MCF 10A (cell line): ENCODE data around the gene ACOXL. TPM values are rescaled to one million over a fixed set of nuclear protein-coding genes. Genes with fewer than 3 reads are reported as not detected.

Source experiments
- BruUV-seq: library from RNA; stranded (reverse); fragments of 400-500 nt; replicated peaks from 2 replicates; lab custom pipeline; 2021; lab: Mats Ljungman, UMichigan
- CTCF ChIA-PET: fragments of 300-600 bp; sonication (Branson Sonifier 250); formaldehyde crosslinking; extraction: SDS; loops from one replicate; lab custom pipeline; 2021; ENCODE audit warnings: antibody characterized with exemption, inconsistent platforms; lab: Yijun Ruan, JAX
- POLR2A ChIA-PET: fragments of 300-600, 350-650 bp; sonication (Branson Sonifier 250); formaldehyde crosslinking; extraction: SDS; loops from one replicate; lab custom pipeline; 2020; ENCODE audit warnings: antibody characterized with exemption, inconsistent platforms; lab: Yijun Ruan, JAX
- DNase-seq: peaks from one replicate; pipeline ENCODE4 v3.0.0-alpha.2; 2018; ENCODE audit not compliant: unreplicated experiment
- H3K27ac Mint-ChIP-seq: one replicate; pipeline ENCODE4 v1.8.0; 2022; ENCODE audit warnings: mild to moderate bottlenecking, low read depth, mixed read lengths; ENCODE audit not compliant: unreplicated experiment
- H3K27me3 Mint-ChIP-seq: one replicate; pipeline ENCODE4 v1.8.0; 2022; ENCODE audit warnings: mixed read lengths; ENCODE audit not compliant: insufficient read depth, unreplicated experiment
- H3K36me3 Mint-ChIP-seq: one replicate; pipeline ENCODE4 v1.8.0; 2022; ENCODE audit warnings: mild to moderate bottlenecking, moderate library complexity, mixed read lengths; ENCODE audit not compliant: insufficient read depth, unreplicated experiment
- H3K4me1 Mint-ChIP-seq: one replicate; pipeline ENCODE4 v1.8.0; 2022; ENCODE audit warnings: mixed read lengths; ENCODE audit not compliant: insufficient read depth, unreplicated experiment
- H3K4me3 Mint-ChIP-seq: one replicate; pipeline ENCODE4 v1.8.0; 2022; ENCODE audit warnings: mild to moderate bottlenecking, moderate library complexity, mixed read lengths; ENCODE audit not compliant: unreplicated experiment
- H3K9me3 Mint-ChIP-seq: one replicate; pipeline ENCODE4 v1.8.0; 2022; ENCODE audit warnings: mixed read lengths; ENCODE audit not compliant: unreplicated experiment
- CTCF ChIP-seq: fragments of 200-600 bp; IDR thresholded peaks from one replicate; pipeline ENCODE4 v1.8.0; 2022; ENCODE audit warnings: antibody characterized with exemption, mild to moderate bottlenecking; ENCODE audit not compliant: unreplicated experiment
- intact Hi-C: fragments of 100-400 bp; cut with micrococcal nuclease; formaldehyde crosslinking; loops from 2 replicates; pipeline ENCODE4 v1.14.1; 2022
- total RNA-seq: library from RNA; stranded (reverse); gene quantifications from 2 replicates; pipeline ENCODE4 v1.2.3, GENCODE V29; 2022

Gene ACOXL
- total RNA-seq, 1 experiment from 2014 or later = not detected

GRCh38 chr2:111139637-111140317 is 407.4 kb downstream of the ACOXL start:
- DNase-seq = peak; percentile 77
- H3K27ac Mint-ChIP-seq = peak overlapping the region; percentile 42
- H3K9me3 Mint-ChIP-seq = no peaks in the 10 kb centered on the region
- no peaks in the 10 kb centered on the region for H3K27me3 Mint-ChIP-seq
- CTCF ChIA-PET = interaction anchor here (0.6 to 1.3 kb wide), 4 partner anchors 14 to 99 kb away, joined by 3 to 4 read pairs (median 3); no protein-coding TSS in a partner anchor
- H3K4me3 Mint-ChIP-seq = no peak overlapping the region
- BruUV-seq = no TSS peak
- peaks cover 21% of the 10 kb centered on the region for H3K4me1 Mint-ChIP-seq
- no peak for TF ChIP-seq CTCF
- POLR2A ChIA-PET = interaction anchor here (0.7 to 4.7 kb wide), 9 partner anchors 9 to 43 kb away, joined by 3 to 25 read pairs (median 5); partner anchors contain the start of gene BCL2L11
- H3K36me3 Mint-ChIP-seq = peaks cover 59% of the 10 kb centered on the region
- intact Hi-C loops = no loop called here

- no TSS peak for BruUV-seq
- Mint-ChIP-seq H3K4me1 (peaks cover 21% of the 10 kb centered on the region), H3K36me3 (peaks cover 59% of the 10 kb centered on the region), H3K4me3 (no peak overlapping the region), H3K9me3 (no peaks in the 10 kb centered on the region), H3K27ac (no peak overlapping the region), H3K27me3 (no peaks in the 10 kb centered on the region)
- DNase-seq = peak; percentile 58
- no peak for TF ChIP-seq CTCF
- ChIA-PET CTCF (interaction anchor here (0.8 kb wide), 1 partner anchor 98 kb away, joined by 3 read pairs; no protein-coding TSS in a partner anchor), POLR2A (interaction anchor here (0.7 to 4.7 kb wide), 5 partner anchors 7 to 20 kb away, joined by 3 to 25 read pairs (median 6); partner anchors contain the start of gene BCL2L11)
- intact Hi-C loops = no loop called here
Measured at GRCh38 chr2:111140815-111141214, 408.4 kb downstream of the ACOXL start.

GRCh38 chr2:111142101-111142500 is 409.7 kb downstream of the ACOXL start:
- intact Hi-C loops = no loop called here
- no peaks in the 10 kb centered on the region for H3K27me3 Mint-ChIP-seq
- BruUV-seq = no TSS peak
- CTCF ChIA-PET = no interaction called here
- no peak overlapping the region for H3K27ac Mint-ChIP-seq
- DNase-seq = no peak
- peaks cover 20% of the 10 kb centered on the region for H3K4me1 Mint-ChIP-seq
- POLR2A ChIA-PET = no interaction called here
- no peak for TF ChIP-seq CTCF
- no peak overlapping the region for H3K4me3 Mint-ChIP-seq
- no peaks in the 10 kb centered on the region for H3K9me3 Mint-ChIP-seq
- peaks cover 61% of the 10 kb centered on the region for H3K36me3 Mint-ChIP-seq

GRCh38 chr2:111143107-111143842 is 410.9 kb downstream of the ACOXL start:
- Mint-ChIP-seq H3K9me3 (no peaks in the 10 kb centered on the region), H3K27me3 (no peaks in the 10 kb centered on the region), H3K4me1 (peaks cover 17% of the 10 kb centered on the region), H3K4me3 (no peak overlapping the region), H3K36me3 (peaks cover 64% of the 10 kb centered on the region), H3K27ac (no peak overlapping the region)
- intact Hi-C loops = no loop called here
- ChIA-PET POLR2A (interaction anchor here (1.1 to 4.1 kb wide), 4 partner anchors 17 to 24 kb away, joined by 4 to 18 read pairs (median 4); partner anchors contain the start of gene BCL2L11), CTCF (interaction anchor here (0.7 to 0.9 kb wide), 2 partner anchors 9 to 331 kb away, joined by 4 read pairs; no protein-coding TSS in a partner anchor)
- DNase-seq = no peak
- no peak for TF ChIP-seq CTCF
- no TSS peak for BruUV-seq
